Stimulated activated effector memory CD8-positive, alpha-beta T cell treated with anti-CD3 and anti-CD28 coated beads, Interleukin-12 subunit alpha, Interleukin-12 subunit beta, amount 100 ng/mL, for 72 hours (primary cell): ENCODE measurements around the gene GBF1.
A peak's percentile ranks its signal among the peaks of the same experiment; 100 is the strongest.
"Not testable (repeated sequence)": the region's sequence is repeated elsewhere in the genome, so short reads cannot be mapped to it uniquely, and the experiment has no call there.

ENCODE experiments used
- ATAC-seq: fragments of 150-1000 bp; cut with Tn5 transposase; 2 replicates; pipeline ENCODE4 v1.10.0; 2021
- DNase-seq, 2 donors: peaks; one replicate each; pipeline ENCODE4 v3.0.0; 2021 to 2022; ENCODE audit warnings: low spot score in 2 of 2
- H3K27ac Mint-ChIP-seq: one replicate; pipeline ENCODE4 v1.8.0; 2022; ENCODE audit warnings: mild to moderate bottlenecking, mixed read lengths
- H3K36me3 Mint-ChIP-seq: one replicate; pipeline ENCODE4 v1.8.0; 2022; ENCODE audit warnings: mild to moderate bottlenecking, mixed read lengths
- H3K4me1 Mint-ChIP-seq: one replicate; pipeline ENCODE4 v1.8.0; 2022; ENCODE audit warnings: mixed read lengths
- H3K4me3 Mint-ChIP-seq: one replicate; pipeline ENCODE4 v1.8.0; 2022; ENCODE audit warnings: mild to moderate bottlenecking, mixed read lengths
- H3K9me3 Mint-ChIP-seq: one replicate; pipeline ENCODE4 v1.8.0; 2022; ENCODE audit warnings: mixed read lengths

GBF1 gene

GRCh38 chr10:102245082-102245931, at the start of gene GBF1:
Gene GBF1 (plus strand): TSS chr10:102245532. CDS start chr10:102258939, 13,407 bp downstream.
- Mint-ChIP-seq H3K27ac (peak within 1 kb of the TSS; percentile 98), H3K4me3 (peak within 1 kb of the TSS; percentile 98), H3K9me3 (no peaks in the 10 kb centered on the region), H3K4me1 (peaks cover 47% of the 10 kb centered on the region), H3K36me3 (peaks cover 23% of the 10 kb centered on the region)
- DNase-seq: peak; percentile 71 to 95
- peak; percentile 92 for ATAC-seq

- no peak overlapping the region for H3K27ac Mint-ChIP-seq
- DNase-seq (no peak), ATAC-seq (peak; percentile 97)
- H3K36me3 Mint-ChIP-seq: peaks cover 6% of the 10 kb centered on the region
- no peaks in the 10 kb centered on the region for H3K9me3 Mint-ChIP-seq
- peaks cover 8% of the 10 kb centered on the region for H3K4me1 Mint-ChIP-seq
- no peak overlapping the region for H3K4me3 Mint-ChIP-seq
These were observed 48.4 kb upstream of the GBF1 start for GRCh38 chr10:102196893-102197292.

GRCh38 chr10:102198027-102198426, 47.3 kb upstream of the GBF1 start:
- DNase-seq (no peak), ATAC-seq (no peak)
- H3K9me3 Mint-ChIP-seq: no peaks in the 10 kb centered on the region
- H3K4me3 Mint-ChIP-seq: no peak overlapping the region
- H3K36me3 Mint-ChIP-seq: peaks cover 6% of the 10 kb centered on the region
- peaks cover 13% of the 10 kb centered on the region for H3K4me1 Mint-ChIP-seq
- no peak overlapping the region for H3K27ac Mint-ChIP-seq

- ATAC-seq (no peak), DNase-seq (no peak)
These were observed 44.3 kb upstream of the GBF1 start for GRCh38 chr10:102200751-102201640.

GRCh38 chr10:102202386-102202785, 42.9 kb upstream of the GBF1 start:
- H3K4me3 Mint-ChIP-seq: no peak overlapping the region
- no peak for DNase-seq
- no peaks in the 10 kb centered on the region for H3K36me3 Mint-ChIP-seq
- peaks cover 6% of the 10 kb centered on the region for H3K4me1 Mint-ChIP-seq
- peak overlapping the region; percentile 1 for H3K27ac Mint-ChIP-seq
- ATAC-seq: no peak
- H3K9me3 Mint-ChIP-seq: peaks cover 2% of the 10 kb centered on the region

More at GRCh38 chr10:102200751-102201640, 44.3 kb upstream of the GBF1 start:
- Mint-ChIP-seq H3K27ac (no peak overlapping the region), H3K4me1 (peaks cover 13% of the 10 kb centered on the region), H3K4me3 (no peak overlapping the region), H3K36me3 (peaks cover under 1% of the 10 kb centered on the region), H3K9me3 (peaks cover 2% of the 10 kb centered on the region)

- ATAC-seq: no peak
- no peaks in the 10 kb centered on the region for H3K4me1 Mint-ChIP-seq
- H3K27ac Mint-ChIP-seq: no peak overlapping the region
- no peaks in the 10 kb centered on the region for H3K36me3 Mint-ChIP-seq
- DNase-seq: no peak
- H3K9me3 Mint-ChIP-seq: peaks cover 2% of the 10 kb centered on the region
- H3K4me3 Mint-ChIP-seq: no peak overlapping the region
These were observed 36.9 kb upstream of the GBF1 start for GRCh38 chr10:102208311-102209035.

GRCh38 chr10:102211615-102212299, 33.6 kb upstream of the GBF1 start:
- H3K4me1 Mint-ChIP-seq: no peaks in the 10 kb centered on the region
- no peaks in the 10 kb centered on the region for H3K9me3 Mint-ChIP-seq
- H3K27ac Mint-ChIP-seq: no peak overlapping the region
- no peak overlapping the region for H3K4me3 Mint-ChIP-seq
- no peaks in the 10 kb centered on the region for H3K36me3 Mint-ChIP-seq
- ATAC-seq (peak; percentile 91), DNase-seq (no peak)

- H3K27ac Mint-ChIP-seq, DNase-seq, H3K4me3 Mint-ChIP-seq, ATAC-seq, H3K4me1 Mint-ChIP-seq, H3K36me3 Mint-ChIP-seq, H3K9me3 Mint-ChIP-seq: not testable (repeated sequence)
These were observed 31.7 kb upstream of the GBF1 start for GRCh38 chr10:102213599-102213998.

GRCh38 chr10:102219370-102219769, 26.0 kb upstream of the GBF1 start:
- Mint-ChIP-seq H3K4me1 (no peaks in the 10 kb centered on the region), H3K4me3 (no peak overlapping the region), H3K9me3 (no peaks in the 10 kb centered on the region), H3K27ac (no peak overlapping the region), H3K36me3 (no peaks in the 10 kb centered on the region)
- ATAC-seq (no peak), DNase-seq (no peak)

- Mint-ChIP-seq H3K36me3 (no peaks in the 10 kb centered on the region), H3K9me3 (no peaks in the 10 kb centered on the region), H3K4me1 (peaks cover under 1% of the 10 kb centered on the region)
These were observed 24.7 kb upstream of the GBF1 start for GRCh38 chr10:102220612-102221011.

GRCh38 chr10:102222797-102223196, 22.5 kb upstream of the GBF1 start:
- H3K36me3 Mint-ChIP-seq: no peaks in the 10 kb centered on the region
- H3K9me3 Mint-ChIP-seq: no peaks in the 10 kb centered on the region
- H3K27ac Mint-ChIP-seq: no peak overlapping the region
- no peak overlapping the region for H3K4me3 Mint-ChIP-seq
- DNase-seq (no peak), ATAC-seq (no peak)
- H3K4me1 Mint-ChIP-seq: peaks cover 16% of the 10 kb centered on the region

More at GRCh38 chr10:102220612-102221011, 24.7 kb upstream of the GBF1 start:
- DNase-seq: no peak
- H3K4me3 Mint-ChIP-seq: no peak overlapping the region
- H3K27ac Mint-ChIP-seq: no peak overlapping the region
- no peak for ATAC-seq

GRCh38 chr10:102225646-102226541, 19.4 kb upstream of the GBF1 start, which contains the start of gene ELOVL3:
Gene ELOVL3 (plus strand): TSS chr10:102226299. CDS start chr10:102226549, 250 bp downstream.
- DNase-seq (peak; percentile 61 to 89), ATAC-seq (peak; percentile 93)
- H3K36me3 Mint-ChIP-seq: no peaks in the 10 kb centered on the region
- peaks cover 36% of the 10 kb centered on the region for H3K4me1 Mint-ChIP-seq
- H3K27ac Mint-ChIP-seq: peak within 1 kb of the TSS; percentile 70
- H3K9me3 Mint-ChIP-seq: no peaks in the 10 kb centered on the region
- H3K4me3 Mint-ChIP-seq: peak within 1 kb of the TSS; percentile 63

- DNase-seq (no peak), ATAC-seq (no peak)
- Mint-ChIP-seq H3K36me3 (no peaks in the 10 kb centered on the region), H3K9me3 (no peaks in the 10 kb centered on the region), H3K4me3 (peak overlapping the region; percentile 63), H3K4me1 (peaks cover 41% of the 10 kb centered on the region), H3K27ac (no peak overlapping the region)
These were observed 18.8 kb upstream of the GBF1 start for GRCh38 chr10:102226542-102226870.

GRCh38 chr10:102227050-102227449, 18.3 kb upstream of the GBF1 start:
- DNase-seq: no peak
- no peak for ATAC-seq
- H3K4me3 Mint-ChIP-seq: no peak overlapping the region
- H3K4me1 Mint-ChIP-seq: peaks cover 46% of the 10 kb centered on the region
- H3K36me3 Mint-ChIP-seq: no peaks in the 10 kb centered on the region
- H3K9me3 Mint-ChIP-seq: no peaks in the 10 kb centered on the region
- no peak overlapping the region for H3K27ac Mint-ChIP-seq
